SK-N-SH treated with all-trans-retinoic acid at 6 μM for 48 hours (cell line): Measurements from ENCODE around the gene SUPV3L1.
"Not testable (repeated sequence)": the region's sequence is repeated elsewhere in the genome, so short reads cannot be mapped to it uniquely, and the experiment has no call there.

Experiments
- ARNTL ChIP-seq: fragments of 450-650 bp; formaldehyde crosslinking; IDR thresholded peaks from 2 replicates; pipeline ENCODE4 v1.5.0; 2020; ENCODE audit warnings: low read depth, mild to moderate bottlenecking, moderate library complexity, borderline replicate concordance
- BACH2 ChIP-seq: fragments of 250-450 bp; sonication (Bioruptor Pico); IDR thresholded peaks from 2 replicates; pipeline ENCODE4 v1.9.0; 2021; ENCODE audit warnings: mild to moderate bottlenecking, borderline replicate concordance
- CSDC2 ChIP-seq: fragments of 250-450 bp; sonication (Bioruptor Pico); IDR thresholded peaks from 2 replicates; pipeline ENCODE4 v1.5.0; 2020; ENCODE audit warnings: mild to moderate bottlenecking, moderate library complexity
- ISL1 ChIP-seq: fragments of 250-450 bp; sonication (Bioruptor Pico); IDR thresholded peaks from 2 replicates; pipeline ENCODE4 v2.1.2; 2022; ENCODE audit warnings: mild to moderate bottlenecking, moderate library complexity
- OSR1 ChIP-seq: fragments of 250-450 bp; sonication (Bioruptor Pico); IDR thresholded peaks from 2 replicates; pipeline ENCODE4 v1.8.0; 2022; ENCODE audit warnings: moderate library complexity, mild to moderate bottlenecking, inconsistent platforms
- ZFP3 ChIP-seq: fragments of 250-450 bp; sonication (Bioruptor Pico); IDR thresholded peaks from 2 replicates; pipeline ENCODE4 v1.5.0; 2020; ENCODE audit warnings: mild to moderate bottlenecking, moderate library complexity
- ZFP30 ChIP-seq: fragments of 450-650 bp; formaldehyde crosslinking; IDR thresholded peaks from 2 replicates; pipeline ENCODE4 v1.5.0; 2022; ENCODE audit warnings: mild to moderate bottlenecking, moderate library complexity
- ZNF565 ChIP-seq: fragments of 450-650 bp; formaldehyde crosslinking; conservative IDR thresholded peaks from 2 replicates; pipeline ENCODE4 v1.5.0; 2020; ENCODE audit warnings: low read depth, mild to moderate bottlenecking, moderate library complexity
- TF ChIP-seq, protein P1 (sequence below): fragments of 250-450 bp; sonication (Bioruptor Pico); IDR thresholded peaks from 2 replicates; pipeline ENCODE4 v1.8.0; 2020; ENCODE audit warnings: mild to moderate bottlenecking, moderate library complexity, borderline replicate concordance
- TF ChIP-seq, protein P2 (sequence below): fragments of 250-450 bp; sonication (Bioruptor Pico); IDR thresholded peaks from 2 replicates; pipeline ENCODE4 v1.5.1; 2020; ENCODE audit warnings: low read depth, mild to moderate bottlenecking, moderate library complexity

DNA sequence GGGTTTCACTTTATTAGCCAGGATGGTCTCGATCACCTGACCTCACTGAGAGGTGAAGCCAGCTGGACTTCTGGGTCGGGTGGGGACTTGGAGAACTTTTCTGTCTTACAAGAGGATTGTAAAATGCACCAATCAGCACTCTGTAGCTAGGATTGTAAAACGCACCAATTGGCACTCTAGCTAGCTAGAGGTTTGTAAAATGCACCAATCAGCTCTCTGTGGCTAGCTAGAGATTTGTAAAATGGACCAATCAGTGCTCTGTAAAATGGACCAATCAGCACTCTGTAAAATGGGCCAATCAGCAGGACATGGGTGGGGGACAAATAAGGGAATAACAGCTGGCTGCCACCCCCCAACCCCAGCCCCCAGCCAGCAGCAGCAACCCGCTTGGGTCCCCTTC lies 4.7 kb upstream of the SUPV3L1 start:
- not testable (repeated sequence) for TF ChIP-seq ISL1; BACH2 (CRISPR knock-in tag); OSR1 (CRISPR knock-in tag); ZFP30 (CRISPR knock-in tag); ZNF565 (CRISPR knock-in tag); ZFP3 (CRISPR knock-in tag); ARNTL (CRISPR knock-in tag); CSDC2 (CRISPR knock-in tag)
- TF ChIP-seq, protein P1, sequence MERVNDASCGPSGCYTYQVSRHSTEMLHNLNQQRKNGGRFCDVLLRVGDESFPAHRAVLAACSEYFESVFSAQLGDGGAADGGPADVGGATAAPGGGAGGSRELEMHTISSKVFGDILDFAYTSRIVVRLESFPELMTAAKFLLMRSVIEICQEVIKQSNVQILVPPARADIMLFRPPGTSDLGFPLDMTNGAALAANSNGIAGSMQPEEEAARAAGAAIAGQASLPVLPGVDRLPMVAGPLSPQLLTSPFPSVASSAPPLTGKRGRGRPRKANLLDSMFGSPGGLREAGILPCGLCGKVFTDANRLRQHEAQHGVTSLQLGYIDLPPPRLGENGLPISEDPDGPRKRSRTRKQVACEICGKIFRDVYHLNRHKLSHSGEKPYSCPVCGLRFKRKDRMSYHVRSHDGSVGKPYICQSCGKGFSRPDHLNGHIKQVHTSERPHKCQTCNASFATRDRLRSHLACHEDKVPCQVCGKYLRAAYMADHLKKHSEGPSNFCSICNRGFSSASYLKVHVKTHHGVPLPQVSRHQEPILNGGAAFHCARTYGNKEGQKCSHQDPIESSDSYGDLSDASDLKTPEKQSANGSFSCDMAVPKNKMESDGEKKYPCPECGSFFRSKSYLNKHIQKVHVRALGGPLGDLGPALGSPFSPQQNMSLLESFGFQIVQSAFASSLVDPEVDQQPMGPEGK (CRISPR knock-in tag): not testable (repeated sequence)
- TF ChIP-seq, protein P2, sequence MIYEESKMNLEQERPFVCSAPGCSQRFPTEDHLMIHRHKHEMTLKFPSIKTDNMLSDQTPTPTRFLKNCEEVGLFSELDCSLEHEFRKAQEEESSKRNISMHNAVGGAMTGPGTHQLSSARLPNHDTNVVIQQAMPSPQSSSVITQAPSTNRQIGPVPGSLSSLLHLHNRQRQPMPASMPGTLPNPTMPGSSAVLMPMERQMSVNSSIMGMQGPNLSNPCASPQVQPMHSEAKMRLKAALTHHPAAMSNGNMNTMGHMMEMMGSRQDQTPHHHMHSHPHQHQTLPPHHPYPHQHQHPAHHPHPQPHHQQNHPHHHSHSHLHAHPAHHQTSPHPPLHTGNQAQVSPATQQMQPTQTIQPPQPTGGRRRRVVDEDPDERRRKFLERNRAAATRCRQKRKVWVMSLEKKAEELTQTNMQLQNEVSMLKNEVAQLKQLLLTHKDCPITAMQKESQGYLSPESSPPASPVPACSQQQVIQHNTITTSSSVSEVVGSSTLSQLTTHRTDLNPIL: not testable (repeated sequence)
